Coronary artery (tissue), 2 donors: ENCODE results near the gene C11orf24.
A peak's percentile ranks its signal among the peaks of the same experiment; 100 is the strongest.

Source experiments
- DNase-seq: peaks from one replicate; pipeline ENCODE4 v3.0.0-alpha.2; 2017; ENCODE audit warnings: low spot score
- H3K27ac ChIP-seq, 2 donors: fragments of 200-600 bp; sonication (generic); one replicate each; pipeline ENCODE4 v1.5.1; 2016 to 2019
- H3K4me3 ChIP-seq: fragments of 200-600 bp; sonication (generic); 2 replicates; pipeline ENCODE4 v1.5.1; 2016; ENCODE audit warnings: mild to moderate bottlenecking, moderate library complexity
- TF ChIP-seq, protein P1 (sequence below): fragments of 200-600 bp; sonication (generic); IDR thresholded peaks from one replicate; pipeline ENCODE4 v1.5.1; 2019; ENCODE audit warnings: antibody characterized with exemption

Gene C11orf24

GRCh38 chr11:68267881-68268240 lies 3.9 kb downstream of the C11orf24 start:
- DNase-seq = no peak
- TF ChIP-seq, protein P1, sequence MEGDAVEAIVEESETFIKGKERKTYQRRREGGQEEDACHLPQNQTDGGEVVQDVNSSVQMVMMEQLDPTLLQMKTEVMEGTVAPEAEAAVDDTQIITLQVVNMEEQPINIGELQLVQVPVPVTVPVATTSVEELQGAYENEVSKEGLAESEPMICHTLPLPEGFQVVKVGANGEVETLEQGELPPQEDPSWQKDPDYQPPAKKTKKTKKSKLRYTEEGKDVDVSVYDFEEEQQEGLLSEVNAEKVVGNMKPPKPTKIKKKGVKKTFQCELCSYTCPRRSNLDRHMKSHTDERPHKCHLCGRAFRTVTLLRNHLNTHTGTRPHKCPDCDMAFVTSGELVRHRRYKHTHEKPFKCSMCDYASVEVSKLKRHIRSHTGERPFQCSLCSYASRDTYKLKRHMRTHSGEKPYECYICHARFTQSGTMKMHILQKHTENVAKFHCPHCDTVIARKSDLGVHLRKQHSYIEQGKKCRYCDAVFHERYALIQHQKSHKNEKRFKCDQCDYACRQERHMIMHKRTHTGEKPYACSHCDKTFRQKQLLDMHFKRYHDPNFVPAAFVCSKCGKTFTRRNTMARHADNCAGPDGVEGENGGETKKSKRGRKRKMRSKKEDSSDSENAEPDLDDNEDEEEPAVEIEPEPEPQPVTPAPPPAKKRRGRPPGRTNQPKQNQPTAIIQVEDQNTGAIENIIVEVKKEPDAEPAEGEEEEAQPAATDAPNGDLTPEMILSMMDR = no peak
- H3K4me3 ChIP-seq = no peak overlapping the region
- no peak overlapping the region for H3K27ac ChIP-seq

DNA sequence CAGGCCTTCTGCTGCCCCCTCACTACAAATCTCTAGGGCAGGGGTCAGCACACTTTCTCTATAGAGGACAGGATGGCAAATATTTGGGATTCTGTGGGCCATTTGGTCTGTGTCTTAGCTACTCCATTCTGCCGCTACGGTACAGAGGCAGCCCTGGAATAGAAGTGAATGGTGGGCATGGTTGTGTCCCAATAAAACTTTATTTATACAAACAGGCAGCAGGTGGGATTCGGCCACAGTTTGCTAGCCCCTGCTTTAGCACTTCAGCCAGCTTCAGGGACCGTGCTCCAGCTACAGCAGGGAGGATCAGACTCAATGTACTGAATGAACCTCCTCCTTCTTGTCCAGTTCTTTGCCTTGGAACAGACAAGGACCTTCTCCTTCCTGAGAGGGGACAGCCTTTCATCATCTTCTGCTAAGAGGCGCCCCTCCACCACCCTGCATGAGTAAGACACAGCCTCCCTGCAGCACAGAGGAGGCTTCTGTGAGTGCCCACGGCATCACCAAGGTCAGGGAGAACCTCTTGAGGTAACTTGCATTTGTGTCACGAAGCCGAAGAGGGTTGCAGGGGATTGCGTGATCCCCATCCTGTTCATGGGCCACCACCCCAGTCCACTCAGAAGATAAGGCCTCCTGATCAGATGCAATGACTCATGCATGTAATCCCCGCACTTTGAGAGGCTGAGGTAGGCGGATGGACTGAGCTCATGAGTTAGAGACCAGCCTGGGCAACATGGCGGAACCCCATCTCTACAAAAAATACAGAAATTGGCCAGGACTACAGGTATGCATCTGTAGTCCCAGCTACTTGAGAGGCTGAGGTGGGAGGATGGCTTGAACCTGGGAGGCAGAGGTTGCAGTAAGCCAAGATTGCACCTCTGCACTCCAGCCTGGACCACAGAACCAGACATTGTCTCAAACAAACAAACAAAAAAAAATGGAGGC lies 4.6 kb downstream of the C11orf24 start:
- no peak for DNase-seq
- Histone ChIP-seq H3K4me3 (no peak overlapping the region), H3K27ac (peak overlapping the region in 1 of 2 donors; percentile 32)
- TF ChIP-seq, protein P1 = no peak

DNA sequence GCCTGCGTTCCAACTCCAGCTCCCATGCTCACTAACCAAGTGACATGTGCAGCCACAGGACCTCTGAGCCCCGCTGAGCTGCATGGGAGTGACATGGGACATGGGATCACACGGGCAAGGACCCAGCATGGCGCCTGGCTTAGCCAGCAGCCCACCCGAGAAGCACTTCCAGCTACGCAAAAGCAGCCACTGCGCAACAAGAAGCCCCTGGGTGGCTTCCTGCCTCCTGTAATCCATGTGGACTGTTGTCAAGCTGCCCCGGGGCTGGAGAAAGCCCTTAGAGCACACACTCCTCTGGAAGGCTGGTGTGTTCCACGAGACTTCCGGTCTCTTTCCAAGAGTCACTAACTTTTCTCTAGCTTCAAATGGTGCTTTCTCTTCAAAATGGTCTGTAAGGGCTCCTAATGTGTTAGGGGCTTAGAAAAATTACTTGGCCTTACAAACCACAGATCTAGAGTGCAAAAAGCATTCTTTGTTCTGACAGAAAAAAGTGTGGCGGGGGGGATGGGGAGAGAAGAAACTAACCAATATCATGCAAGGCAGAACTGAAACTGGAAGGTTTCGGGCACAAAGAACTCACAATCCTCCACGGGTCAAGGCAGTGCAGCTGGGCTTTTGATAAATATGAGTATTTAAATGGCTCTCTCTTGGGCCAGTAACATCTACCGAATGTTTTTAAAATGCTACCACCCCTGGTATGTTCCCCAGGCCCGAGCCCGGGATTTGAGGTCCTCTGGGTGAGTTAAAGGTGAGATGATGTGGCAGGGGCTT lies 5.5 kb downstream of the C11orf24 start:
- Histone ChIP-seq H3K4me3 (no peak overlapping the region), H3K27ac (peak overlapping the region in 1 of 2 donors; percentile 32)
- no peak for DNase-seq
- TF ChIP-seq, protein P1 = no peak

GRCh38 chr11:68264741-68265540 lies 6.8 kb downstream of the C11orf24 start:
- no peak for DNase-seq
- Histone ChIP-seq H3K4me3 (no peak overlapping the region), H3K27ac (no peak overlapping the region)
- TF ChIP-seq, protein P1 = no peak

DNA sequence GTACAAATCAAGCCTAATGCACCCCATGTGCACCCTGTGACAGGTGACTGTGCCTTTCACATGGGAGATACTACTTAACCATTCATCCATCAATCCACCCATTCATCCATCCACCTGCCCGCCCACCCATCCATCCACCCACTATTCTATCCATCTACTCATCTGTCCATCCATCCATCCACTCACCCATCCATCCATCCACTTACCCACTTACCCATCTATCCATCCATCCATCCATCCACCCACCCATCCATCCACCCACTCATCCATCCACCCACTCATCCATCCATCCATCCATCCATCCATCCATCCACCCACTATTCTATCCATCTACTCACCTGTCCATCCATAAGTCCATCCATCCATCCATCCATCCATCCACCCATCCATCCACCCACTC lies 7.5 kb downstream of the C11orf24 start:
- TF ChIP-seq, protein P1 = no peak
- H3K27ac ChIP-seq = no peak overlapping the region
- H3K4me3 ChIP-seq = no peak overlapping the region
- DNase-seq = no peak

DNA sequence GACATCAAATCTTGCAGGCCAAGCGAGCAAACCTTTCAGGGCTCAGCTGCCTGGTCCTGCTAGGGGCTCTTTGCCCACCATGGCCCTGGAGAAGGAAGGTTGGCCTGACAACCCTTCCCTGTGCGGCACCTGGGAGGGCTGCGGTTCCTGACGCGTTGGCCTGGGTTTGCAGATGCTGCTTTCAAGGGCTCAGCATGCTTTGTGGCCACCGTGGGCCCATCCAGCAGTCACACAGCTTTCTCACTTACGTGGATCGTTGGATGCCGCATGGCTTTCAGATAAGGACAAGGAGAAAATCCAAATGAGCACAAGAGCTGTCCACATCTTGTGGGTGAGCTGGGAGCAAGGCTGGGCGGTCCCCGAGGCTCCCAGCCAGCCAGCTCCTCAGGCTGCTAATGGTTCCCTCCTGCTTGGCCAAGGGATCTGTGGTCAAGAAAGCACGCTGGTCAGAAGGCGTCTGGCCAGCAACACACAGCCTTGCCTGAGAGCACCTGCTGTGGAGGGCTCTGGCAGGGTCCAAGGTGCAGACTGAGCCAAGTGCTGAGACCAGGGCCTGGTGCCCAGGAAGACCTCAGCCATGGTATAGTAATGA lies 8.2 kb downstream of the C11orf24 start:
- DNase-seq = no peak

More for the DNA sequence above, 8.2 kb downstream of the C11orf24 start:
- Histone ChIP-seq H3K27ac (no peak overlapping the region), H3K4me3 (no peak overlapping the region)
- TF ChIP-seq, protein P1 = no peak
